NCI-H510A (cell line): ENCODE measurements around the gene CNTF.
A peak's percentile ranks its signal among the peaks of the same experiment; 100 is the strongest.

ENCODE experiments used
- DNase-seq: peaks from one replicate; lab custom pipeline; 2025; lab: John Stamatoyannopoulos, UW

The CNTF gene

DNA sequence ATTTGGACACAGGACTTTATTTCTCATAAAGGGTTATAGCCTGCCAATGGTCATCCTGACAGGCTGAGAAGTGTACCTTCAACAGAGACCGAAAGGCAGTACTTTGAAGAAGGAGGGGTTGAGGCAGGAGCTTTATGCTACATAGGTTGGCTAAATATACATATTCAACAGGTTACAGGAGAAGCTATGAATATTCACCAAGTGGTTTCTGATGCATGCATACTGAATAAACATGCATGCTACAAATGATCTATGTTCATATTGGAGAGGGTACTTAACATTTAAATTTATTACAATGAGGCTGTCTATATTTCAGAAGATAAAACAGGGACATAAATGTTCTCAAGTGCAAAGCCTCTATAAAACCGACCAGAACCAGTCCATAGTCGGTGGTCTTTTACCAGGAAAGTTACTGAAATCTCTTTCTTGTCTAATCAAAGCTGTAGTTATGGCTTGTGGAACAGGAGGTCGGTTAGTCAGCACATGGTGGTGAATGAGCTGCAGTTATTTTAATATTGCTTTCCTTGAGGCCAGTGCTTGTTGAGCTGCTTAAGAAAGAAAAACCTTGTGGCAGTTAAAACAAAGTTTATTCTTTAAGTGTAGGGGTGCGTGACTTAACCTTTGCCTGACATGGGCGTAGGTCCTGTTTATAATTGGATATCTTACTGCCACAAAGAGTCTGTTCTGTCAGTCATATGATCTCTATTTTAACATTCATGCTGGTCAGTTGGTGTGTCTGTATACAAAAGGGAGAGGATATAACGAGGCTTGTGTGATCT, 19.5 kb downstream of the CNTF start:
- DNase-seq = no peak

DNA sequence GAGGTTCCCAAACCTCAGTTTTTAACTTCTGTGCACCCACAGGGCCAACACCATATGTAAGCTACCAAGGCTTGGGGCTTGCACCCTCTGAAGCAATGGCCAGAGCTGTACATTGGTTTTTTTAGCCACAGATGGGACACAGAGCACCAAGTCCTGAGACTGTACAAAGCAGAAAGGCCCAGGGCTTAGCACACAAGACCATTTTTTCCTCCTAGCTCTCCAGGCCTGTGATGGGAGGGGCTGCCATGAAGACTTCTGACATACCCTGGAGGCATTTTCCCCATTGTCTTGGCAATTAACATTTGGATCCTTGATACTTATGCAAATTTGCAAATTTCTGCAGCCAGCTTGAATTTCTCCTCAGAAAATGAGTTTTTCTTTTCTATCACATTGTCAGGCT, 23.4 kb downstream of the CNTF start:
- DNase-seq = no peak

DNA sequence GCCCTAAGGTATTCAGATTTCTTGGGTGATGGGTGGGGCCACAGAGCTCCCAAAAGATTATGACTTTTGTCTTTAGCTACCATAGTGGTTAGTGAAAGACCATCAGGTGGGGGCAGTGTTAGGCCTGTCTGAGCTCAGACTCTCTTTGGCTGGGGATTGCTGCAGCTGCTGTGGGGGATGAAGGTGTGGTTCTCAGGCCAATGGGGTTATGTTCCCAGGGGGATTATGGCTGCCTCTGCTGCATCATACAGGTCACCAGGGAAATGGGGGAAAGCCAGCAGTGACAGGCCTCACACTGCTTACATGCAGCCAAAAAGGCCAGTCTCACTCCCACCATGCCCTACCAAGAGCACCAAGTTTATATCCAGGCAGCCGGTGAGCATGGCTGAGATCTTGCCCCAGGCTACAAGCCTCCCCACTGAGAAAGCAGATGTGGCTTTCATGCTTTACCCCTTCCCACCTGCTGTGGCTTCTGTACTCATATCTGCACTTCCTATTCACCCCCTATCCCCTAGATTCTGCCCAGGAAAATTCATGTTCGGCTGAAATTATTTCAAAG, 24.8 kb downstream of the CNTF start:
- no peak for DNase-seq

DNA sequence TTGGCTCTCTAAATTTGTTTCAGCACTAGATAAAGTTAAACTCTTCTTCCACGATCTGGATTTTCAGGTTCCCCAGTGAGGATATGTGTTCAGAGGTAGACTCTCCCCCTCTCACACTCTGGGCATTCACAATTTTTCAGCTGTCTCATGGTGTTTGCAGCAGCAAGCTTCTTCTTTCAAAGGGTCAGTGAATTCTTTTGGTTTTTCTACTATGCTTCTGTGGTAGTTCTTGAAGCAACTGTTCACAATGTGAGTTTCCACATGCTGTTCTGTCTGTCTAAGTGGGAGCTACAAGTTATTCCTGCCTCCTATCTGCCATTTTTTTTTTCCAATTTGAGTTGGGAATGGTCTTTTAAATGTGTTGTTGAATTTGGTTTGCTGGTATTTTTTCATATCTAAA, 25.4 kb downstream of the CNTF start:
- no peak for DNase-seq

DNA sequence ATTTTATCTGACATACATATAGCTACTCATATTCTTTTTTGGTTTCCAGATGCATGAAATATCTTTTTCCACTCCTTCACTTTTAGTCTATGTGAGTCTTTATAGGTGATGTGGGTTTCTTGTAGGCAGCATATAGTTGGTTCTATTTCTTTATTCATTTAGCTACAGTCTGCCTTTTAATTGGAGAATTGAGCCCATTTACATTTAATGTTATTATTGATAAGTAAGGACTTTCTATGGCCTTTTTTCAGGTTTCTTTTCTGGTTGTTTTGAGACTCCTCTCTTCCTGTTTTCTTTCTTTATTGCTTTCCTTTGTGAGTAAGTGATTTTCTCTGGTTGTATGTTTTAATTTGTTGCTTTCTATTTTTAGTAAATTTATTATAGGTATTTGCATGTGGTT, 27.2 kb downstream of the CNTF start:
- DNase-seq = no peak

DNA sequence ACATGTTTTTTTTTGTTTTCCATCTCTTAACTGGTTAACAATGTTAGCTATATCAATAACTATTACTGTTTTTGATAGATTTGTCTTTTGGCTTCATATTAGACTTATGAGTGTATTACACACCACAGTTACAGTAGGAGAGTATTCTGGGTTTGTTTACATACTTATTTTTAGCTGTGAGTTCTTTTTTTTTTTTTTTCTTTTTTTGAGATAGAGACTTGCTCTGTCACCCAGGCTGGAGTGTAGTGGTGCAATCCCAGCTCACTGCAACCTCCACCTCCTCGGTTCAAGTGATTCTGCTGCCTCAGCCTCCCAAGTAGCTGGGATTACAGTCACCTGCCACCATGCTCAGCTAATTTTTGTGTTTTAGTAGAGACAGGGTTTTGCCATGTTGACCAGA, 28.0 kb downstream of the CNTF start:
- DNase-seq = no peak

DNA sequence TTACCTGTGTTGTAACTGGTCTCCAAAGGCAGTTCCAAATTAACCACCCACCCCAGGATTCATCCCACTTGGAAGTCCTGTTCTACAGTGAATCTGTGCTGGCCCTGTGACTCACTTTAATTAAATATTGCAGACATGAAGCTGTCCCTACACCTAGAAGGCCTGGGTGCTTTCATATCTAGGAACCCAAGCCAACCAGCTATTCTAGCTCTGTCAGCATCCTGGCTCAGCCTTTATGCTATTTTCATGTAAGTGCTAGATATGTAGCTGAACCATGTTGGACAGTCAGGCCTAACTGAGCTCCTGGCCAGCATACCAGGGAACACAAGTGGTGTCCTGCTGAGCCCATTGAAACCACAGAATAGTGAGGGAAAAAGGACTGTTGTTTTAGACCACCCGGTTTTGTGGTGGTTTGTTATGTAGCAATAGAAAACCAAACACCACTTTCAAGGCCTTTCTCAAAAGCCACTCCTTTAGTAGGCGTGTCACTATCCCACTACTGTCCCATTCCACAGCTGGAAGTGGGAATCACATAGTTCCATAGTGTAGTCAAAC, 30.3 kb downstream of the CNTF start:
- no peak for DNase-seq

DNA sequence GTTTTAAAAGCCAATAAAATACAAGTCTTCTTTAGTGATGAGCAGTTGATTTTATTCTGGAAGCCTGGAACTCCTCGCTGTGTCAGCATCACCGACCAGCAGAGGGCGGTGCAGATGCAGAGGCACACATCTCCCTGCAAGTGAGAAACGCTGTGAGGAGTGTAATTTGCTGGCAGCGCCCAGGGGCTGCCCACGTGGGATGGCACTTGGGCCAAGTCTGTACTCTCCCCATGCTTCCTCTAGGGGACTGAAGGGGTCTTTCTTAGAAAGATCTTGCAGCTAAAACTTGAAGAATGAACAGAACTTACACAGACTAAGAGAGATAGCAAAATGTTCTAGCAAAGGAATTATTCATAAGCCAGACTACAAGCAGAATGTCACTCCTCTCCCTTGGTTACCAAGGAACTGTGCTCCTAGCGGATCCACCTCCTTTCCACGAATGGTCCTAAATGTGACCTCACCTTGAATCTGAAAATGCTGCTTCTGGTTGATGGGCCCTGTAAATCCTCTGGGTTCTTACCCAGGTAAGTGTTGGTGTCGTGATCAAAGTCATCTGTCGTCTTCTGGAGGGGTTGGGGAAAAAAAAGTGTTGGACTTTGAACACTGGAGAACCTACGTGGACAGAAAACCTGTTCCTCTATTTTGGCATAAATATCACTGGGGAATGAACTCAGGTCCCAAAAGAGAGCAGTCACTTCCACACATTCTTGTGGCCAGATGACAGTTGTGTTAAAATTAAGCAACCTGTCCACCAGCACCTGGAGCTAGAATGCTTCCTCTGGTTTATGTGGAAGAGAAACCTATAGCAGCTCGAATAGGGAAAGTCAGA, 31.8 kb downstream of the CNTF start:
- peak; percentile 27 for DNase-seq

DNA sequence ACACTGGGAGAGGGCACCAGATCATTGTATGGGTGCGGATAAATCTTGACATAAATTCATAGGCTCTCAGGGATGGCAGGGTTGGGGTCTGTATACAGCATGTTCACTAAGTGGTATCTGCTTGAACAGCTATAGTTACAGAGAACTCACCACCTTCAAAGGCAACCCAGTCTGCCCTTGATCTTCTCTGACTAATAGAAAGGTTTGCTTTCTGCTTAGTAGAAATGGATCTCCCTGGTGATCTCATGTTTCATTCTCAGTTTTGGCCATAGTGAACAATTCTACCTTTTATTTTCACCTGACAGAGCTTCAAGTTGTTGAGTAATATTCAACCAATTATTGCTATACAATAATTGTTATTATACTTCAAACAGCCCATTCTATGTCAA, 32.4 kb downstream of the CNTF start:
- no peak for DNase-seq

DNA sequence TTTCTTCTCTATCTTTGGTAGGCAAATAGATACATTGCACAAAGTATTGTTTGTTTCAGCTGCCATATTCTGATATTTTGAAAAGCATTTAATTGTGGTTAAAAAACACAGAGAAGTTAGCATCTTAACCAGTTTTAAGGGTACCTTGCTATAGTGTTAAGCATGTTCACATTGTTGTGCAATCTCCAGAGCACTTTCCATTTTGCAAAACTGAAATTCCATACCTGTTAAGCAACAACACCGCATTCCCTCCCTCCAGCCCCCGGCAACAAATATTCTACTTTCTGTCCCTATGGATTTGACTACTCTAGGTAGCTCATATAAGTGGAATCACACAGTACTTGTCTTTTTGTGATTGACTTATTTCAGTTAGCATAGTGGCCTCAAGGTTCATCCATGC, 33.9 kb downstream of the CNTF start:
- DNase-seq = no peak

DNA sequence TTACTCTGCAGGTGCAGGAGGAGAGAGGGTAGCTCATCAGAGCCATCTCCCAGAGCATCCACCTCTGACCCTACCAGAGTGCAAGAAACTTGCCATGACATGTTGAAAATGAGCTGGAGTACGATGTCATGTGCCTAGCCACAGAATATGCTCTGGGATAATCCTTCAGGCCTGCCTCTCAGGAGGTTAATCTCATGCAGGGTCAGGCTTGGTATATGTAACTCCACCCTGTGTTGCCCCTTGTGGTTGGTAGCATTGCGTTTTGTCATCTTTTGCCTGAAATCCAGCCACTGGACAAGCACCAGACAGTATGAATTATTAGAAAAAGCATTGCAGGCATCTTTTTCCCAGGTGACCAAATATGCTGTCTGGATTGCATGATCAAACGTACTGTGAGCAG, 36.2 kb downstream of the CNTF start:
- no peak for DNase-seq

DNA sequence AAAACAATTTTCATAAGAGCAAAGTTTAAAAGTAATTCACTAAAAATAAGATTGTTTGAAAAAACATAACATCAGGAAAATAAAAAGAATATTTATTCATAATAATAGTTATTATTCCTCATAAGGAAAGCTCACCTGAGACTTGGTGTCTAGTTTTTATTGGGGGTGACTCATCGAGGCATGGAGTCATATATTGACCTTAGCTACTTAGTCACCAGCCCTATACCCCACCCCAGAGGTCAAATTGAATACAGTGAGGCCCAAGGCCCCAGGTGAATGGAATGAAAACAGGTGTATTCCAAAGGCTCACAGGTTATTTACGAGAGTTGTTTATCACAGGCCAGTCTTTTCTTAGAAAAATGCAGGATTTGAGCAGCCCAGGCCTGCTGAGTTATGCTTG, 36.9 kb downstream of the CNTF start:
- no peak for DNase-seq

DNA sequence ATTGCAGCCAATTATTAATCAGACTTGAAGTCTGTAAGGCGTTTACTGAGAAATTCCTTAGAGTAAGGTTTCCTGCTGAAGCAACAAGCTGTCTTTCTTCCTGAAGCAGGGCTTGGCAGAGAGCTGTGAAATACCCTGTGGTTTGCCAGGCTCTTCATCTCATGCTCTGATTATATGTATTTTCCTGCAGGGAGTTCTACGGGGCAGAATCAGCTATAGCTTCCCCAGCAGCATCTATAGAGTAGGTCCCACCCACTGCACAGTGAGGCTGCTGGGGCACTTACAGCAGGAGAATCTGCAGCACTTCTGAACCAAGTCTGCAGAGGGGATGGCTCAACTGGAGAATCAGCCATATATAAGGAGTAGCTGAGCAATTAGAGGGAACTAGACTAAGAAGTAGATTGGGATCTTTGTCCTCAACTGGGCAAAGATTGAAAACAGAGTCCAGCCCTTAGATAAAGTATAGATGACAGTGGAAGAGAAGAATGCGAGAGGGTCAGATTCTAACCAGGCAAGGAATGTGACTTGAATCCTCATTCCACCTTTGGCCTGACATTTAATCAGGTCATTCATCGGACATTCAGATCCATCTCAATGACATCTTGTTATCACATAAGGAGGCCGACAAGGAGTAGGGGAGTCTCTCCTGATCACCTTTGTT, 37.6 kb downstream of the CNTF start:
- DNase-seq = no peak

DNA sequence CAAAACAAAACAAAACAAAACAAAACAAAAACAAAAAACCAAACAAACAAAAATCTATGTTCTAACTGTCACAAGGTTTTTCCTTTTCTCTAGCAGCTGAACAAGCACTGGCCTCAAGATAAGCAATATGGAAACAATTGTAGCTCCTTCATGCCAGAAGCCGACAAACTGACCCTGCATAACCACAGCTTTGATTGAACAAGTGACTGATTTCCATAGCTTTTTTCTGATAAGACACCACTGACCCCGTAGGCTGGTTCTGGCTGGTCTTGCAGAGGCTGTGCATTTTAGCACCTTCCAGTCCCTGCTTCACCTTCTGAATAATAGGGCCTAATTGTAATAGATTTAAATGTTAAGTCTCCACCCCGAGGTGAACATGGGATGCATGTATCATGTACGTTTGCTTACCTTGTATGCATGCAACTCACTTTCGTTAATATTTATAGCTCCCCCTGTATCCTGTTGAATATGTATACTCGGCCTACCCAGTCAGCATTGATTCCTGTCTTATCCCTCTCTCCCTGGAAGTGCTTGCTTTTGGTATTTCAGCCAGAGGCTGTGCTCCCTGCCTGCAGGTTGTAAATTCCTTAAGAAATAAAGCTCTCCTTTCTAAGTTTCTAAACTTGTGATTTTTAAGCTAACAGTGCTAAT, 49.6 kb downstream of the CNTF start:
- DNase-seq = no peak

DNA sequence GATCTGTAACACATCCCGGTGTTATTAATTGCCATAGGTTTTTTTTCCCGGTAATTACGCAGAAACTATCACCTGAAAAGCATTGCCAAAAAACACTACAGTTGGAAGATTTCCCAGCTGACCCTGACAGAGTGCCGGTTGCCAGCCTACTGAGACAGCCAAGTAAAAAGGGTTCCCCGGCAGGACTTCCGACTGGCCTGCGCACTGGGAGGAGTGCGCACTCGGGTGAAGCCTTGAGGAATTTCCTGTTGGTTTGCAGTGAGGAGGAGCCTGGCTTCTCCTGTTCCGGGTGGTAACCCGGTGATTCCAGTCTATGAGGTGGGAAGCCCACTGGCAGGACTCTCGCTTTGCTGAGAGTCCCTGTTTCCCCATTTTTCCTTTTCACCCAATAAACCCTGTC, 52.1 kb downstream of the CNTF start:
- no peak for DNase-seq
